Stimulated activated CD4-positive, alpha-beta T cell treated with anti-CD3 and anti-CD28 coated beads, Interleukin-12 subunit alpha, Interleukin-12 subunit beta, amount 100 ng/mL, for 4 hours (primary cell): ENCODE measurements around the gene RSBN1.
A peak's percentile ranks its signal among the peaks of the same experiment; 100 is the strongest.
"Not testable (repeated sequence)": the region's sequence is repeated elsewhere in the genome, so short reads cannot be mapped to it uniquely, and the experiment has no call there.

Experiments used
- DNase-seq: peaks from one replicate; pipeline ENCODE4 v3.0.0-alpha.2; 2020

Gene RSBN1

DNA sequence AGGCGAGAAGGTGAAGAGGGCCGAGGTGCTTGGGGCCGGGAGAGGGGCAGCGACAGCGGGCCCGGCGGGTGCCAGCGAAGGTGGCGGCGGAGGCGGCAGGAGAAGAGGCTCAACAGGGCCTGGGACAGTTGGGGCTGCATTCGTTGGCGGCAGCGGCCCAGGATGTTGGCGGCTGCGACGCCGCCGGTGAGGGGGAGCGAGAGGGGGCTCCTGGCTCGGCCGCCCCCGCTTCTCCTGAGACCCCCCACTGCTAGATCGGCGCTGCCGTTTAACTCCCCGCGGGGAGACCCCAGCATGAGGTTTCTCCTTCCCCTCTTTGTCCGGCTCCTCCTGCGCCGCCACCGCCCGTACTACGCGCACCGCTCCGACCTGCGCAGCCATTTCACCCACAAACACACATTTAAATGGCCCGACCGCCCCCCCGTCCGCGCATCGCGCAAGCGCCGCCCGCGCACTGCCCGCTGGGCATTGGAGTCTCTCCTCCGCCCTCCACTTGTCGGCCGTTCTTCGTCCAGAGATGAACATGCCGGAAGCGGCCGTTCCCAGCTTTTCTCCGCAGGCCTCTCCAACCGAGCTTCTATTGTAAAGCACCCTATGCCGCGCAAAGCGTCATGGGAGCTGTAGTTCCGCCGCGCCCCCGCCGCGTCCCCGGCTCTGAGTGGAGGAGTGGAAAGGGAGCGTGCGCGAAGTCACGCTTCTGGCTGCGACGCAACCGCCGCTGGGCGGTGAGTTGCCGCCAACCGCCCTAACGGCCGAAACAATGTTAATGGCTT is at the start of gene RSBN1:
Gene RSBN1, minus strand, starts transcription at position 589 of the 773 bp plus-strand sequence. Its CDS starts 64 bp downstream, at position 525.
- DNase-seq: peak; percentile 95

DNA sequence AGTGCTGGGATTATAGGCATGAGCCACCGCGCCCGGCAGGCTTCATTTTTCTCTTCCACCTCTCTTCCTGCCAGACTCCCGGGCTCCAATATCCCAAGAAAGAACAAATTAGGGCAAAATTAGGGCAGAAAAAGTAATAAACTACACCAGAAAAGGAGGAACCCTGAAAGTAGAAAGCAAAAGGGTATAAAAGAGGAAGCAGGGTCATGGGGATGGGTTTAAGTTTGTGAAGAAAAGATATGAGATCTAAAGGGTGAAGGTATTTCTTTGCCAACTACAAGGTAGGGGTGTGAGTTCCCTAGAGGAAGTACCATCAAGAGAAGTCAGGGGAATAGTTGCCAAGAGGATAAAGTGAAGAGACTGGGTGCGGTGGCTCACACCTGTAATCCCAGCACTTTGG is 49.4 kb upstream of the RSBN1 start:
- no peak for DNase-seq

DNA sequence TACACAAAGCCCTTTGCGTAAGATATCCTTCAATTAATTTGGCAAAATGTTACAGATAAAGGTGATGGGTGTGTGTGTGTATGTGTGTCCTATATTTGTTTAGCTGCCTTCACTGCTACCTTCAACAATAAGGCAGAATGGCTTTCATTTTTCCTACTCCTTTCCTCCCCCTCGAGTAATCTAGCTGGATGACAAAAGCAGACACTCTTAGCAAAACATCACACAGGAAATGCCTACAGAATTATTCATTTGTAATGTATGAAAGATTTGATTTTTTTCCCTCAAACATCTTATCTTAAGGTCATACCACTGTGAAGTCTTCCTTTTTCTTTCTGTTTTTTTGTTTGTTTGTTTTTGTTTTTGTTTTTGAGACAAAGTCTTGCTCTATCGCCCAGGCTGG is 48.6 kb upstream of the RSBN1 start:
- DNase-seq: no peak

DNA sequence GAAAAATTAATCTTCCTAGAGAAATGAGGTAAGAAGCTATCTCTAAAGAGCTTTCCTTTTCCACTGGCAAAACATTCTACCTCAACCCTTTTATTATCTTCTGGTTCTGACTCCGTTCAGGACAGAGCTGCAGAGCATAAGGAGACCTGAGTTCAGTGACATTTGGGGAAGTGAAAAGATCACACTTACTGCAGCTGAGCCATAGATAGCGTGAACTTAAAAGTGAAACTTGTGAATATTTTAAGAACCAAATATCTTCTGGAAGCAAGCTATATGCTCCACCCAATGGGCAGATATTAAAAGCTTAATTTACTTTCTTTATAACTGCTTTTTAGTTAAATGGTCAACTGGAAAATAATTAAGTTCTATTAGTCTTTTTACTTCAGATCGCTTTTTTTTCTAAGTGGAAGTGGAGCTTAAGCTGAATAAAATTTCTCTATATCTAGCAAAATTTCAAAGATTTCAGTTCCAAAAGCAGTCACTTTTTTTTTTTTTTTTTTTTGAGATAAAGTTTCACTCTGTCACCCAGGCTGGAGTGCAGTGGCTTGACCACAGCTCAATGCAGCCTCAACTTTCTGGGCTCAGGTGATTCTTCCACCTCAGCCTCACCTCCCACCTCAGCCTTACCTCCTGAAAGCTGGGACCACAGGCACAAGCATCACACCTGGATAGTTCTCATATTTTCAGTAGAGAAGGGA is 47.4 kb upstream of the RSBN1 start:
- DNase-seq: no peak

DNA sequence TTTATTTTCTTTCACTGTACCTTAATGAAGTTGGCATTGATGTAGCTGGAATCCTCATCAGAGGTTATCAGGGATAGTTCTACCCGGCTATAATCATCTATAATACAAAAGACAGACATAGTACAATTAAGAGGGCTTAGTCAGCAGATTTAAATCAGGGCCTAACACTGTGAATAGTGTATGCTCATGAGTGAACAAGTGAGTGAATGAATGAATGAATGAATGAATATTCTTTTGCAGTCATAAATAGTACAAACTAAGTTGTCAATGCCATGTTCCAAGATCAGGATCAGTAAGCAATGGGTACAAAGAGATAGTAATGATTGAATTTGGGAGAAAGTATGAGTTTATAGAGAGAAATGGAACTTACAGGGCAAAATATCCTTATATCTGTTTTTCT is 46.7 kb upstream of the RSBN1 start:
- DNase-seq: no peak

DNA sequence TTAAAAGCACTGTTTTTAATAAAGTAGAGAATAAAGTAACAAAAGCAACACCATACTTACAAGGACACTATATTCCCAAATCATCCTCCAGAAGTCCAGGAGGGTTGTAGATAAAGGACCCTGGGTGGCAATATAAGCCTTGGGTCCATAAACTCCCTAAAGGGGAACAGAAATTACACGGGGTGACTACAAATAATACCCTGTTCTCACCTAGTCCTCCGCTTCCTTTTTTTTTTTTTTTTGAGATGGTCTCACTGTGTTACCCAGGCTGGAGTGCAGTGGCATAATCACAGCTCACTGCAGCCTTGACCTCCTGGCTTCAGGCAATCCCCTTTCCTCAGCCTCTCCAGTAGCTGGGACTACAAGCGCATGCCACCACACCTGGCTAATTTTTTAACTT is 46.1 kb upstream of the RSBN1 start:
- DNase-seq: no peak

DNA sequence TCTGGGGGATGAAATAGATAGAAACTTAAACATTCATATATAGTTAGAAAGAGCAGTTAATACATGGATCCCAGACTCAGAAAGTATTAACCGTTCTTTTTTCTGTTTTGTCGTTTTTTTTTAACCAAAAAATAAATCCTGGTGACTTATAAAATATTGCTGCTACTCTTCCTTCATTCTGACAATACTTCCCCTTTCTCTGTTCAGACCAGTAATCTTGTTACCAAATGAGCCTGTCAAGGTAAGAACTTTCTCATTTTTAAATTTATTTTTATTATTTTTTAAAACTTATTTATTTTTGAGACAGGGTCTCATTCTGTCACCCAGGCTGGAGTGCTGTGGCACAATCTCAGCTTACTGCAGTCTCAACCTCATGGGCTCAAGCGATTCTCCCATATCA is 45.5 kb upstream of the RSBN1 start:
- no peak for DNase-seq

DNA sequence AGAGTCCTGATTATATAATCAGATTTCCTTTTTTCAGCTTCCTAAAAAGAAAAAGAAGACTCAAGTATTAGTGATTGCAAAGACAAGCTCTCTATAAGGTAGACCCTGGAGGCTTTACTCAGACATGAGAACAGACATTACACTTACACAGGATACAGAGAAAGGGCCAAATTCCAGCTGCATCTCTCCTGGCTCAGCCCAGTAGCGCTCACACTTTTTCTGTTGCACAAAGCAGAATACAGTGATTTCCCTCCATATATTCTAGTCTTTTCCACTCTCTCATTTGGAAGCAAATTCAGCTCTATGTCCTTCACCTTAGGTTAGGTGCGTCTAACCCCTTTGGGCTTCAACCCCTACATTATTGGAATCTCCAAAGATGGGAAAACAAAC is 44.1 kb upstream of the RSBN1 start:
- DNase-seq: no peak

DNA sequence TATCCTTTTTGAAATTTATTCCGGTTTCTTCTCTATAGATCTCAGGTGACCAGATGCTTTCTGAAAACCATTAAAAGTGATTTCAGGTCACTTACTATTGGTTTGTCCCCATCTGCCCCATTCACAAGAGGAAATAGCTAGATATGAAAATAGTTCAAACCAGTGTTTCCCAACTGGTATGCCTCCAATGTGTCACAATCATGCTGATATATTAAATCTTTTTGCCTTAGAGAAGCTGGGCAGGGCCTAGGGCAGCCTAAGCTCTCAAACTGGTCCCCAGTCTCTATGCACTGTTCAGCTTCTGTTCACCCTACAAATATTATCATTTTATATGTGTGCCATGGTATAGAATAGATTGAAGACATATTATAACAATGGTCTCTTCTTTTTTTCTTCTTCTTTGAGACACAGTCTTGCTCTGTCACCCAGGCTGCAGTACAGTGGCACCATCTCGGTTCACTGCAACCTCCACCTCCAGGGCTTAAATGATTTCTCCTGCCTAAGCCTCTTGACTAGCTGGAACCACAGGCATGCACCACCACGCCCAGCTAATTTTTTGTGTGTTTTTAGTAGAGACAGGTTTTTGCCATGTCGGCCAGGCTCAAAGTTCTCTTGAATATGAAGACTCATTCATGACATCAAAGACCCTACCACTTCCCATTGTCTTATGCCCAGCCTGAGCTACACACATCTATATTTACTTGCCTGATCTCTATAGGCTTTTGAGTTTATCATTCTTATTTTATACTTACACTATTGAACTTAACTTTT is 43.5 kb upstream of the RSBN1 start:
- DNase-seq: no peak

DNA sequence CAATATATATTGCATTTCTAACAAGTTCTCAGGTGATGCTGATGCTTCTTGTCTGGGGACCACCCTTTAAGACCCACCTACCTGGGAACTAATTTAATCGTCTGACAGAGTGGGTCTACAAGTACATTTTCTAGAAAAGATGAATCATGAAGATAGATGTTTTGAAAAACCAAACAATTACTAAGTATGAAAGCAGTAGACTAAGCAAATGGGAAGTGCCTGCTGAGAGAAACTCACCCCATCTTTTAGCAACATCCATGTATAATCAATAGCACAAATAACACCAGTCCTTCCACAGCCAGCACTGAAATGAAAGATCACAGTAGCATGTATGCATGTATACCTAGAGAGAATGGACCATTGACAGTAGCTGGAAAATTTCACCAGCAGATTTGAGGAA is 42.0 kb upstream of the RSBN1 start:
- no peak for DNase-seq

DNA sequence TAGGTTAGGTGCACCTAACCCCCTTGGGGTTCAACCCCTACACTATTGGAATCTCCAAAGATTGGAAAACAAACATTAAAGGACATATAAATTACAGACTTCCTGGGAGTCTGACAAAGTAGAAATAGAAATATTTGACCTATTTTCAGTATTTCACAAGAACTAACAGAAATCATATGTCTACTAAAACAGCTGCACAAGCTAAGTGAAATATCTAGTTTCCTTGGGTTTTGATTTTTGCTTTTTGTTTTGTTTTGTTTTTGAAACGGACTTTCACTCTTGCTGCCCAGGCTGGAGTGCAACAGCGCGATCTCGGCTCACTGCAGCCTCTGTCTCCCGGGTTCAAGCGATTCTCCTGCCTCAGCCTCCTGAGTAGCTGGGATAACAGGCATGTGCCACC is 40.4 kb upstream of the RSBN1 start:
- DNase-seq: not testable (repeated sequence)

DNA sequence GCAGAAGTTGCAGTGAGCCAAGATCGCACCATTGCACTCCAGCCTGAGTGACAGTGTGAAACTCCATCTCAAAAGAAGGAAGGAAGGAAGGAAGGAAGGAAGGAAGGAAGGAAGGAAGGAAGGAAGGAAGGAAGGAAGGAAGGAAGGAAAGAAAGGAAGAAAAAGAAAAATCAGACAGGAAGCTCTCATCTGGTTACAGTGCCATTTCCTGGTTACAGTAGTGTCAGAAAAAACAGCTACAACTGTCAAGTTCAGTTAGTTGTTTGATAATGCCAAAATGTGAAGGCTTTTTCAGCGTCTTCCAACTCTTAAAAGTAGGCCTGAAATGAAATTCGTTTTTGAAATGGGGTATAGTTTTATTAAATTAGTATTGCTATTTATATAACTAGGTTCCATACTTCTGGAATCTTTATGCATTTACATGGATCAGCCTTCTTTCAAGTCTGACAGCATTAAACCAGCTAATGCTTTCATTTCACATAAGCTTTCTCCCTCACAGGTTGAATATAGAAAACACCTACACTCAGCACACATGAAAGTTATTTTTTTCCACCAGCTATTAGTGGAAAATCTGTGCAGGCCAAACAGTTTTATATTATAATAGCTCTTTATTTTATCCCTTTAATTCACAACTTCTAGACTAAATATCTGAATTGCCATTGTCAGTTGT is 38.0 kb upstream of the RSBN1 start:
- DNase-seq: no peak

DNA sequence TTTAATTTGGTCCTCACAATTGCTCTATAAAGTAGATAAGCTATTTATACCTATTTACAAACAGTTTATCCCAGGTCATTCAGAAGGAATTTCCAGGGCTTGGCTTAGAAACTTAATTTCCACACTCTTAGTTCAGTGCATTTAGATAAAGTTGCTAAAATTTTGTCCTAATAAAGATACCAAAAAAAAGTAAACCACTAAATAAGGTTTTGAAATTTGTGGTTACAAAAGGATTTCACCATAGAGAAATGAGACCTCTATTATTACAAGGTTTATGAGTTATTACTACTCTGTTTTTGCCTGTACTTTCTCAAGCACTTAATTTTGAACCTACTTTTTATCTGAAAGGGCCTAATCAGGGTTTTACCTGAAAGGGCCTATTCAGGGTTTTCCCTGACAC is 36.8 kb upstream of the RSBN1 start:
- DNase-seq: no peak

DNA sequence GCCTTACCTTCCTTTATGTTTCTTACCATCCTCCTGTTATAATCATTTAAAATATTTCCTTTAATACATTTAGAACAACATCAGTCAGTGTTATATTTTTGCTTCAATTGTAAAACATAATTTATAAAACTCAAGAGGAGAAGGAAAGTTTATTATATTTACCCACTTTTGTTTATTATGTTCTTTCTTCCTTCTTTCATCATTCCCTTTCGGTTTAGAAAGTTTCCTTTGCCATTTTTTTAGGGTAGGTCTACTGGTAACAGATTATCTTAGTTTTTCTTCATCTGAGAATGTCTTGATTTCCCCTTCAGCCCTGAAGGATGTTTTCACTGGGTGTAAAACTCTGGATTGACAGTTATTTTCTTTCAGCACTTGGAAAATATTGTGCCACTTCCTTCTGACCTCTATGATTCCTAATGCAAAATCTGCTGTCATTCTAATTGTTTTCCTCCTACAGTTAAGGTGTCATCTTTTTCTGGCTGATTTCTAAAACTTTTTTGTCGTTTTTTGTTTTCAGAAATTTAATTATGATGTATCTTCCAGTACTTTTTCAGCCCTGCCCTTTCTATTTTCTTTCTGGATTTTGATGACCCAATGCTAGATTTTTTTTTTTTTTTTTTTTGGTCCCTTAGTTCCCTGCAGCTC is 34.2 kb upstream of the RSBN1 start:
- no peak for DNase-seq

DNA sequence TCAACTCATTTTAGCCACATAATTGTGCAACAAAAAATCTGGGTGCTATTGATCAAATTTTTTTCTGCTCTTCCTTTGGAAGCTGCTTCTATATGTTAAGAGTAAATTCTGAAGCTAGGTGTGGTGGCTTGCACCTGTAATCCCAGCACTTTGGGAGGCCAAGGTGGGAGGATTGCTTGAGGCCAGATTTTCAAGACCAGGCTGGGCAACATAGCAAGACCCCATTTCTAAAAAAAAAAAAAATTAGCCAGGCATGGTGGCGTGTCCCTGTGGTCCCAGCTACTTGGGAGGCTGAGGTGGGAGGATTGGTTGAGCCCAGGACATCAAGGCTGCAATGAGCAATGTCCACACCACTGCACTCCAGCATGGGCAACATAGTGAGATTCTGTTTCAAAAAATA is 24.3 kb upstream of the RSBN1 start:
- no peak for DNase-seq

DNA sequence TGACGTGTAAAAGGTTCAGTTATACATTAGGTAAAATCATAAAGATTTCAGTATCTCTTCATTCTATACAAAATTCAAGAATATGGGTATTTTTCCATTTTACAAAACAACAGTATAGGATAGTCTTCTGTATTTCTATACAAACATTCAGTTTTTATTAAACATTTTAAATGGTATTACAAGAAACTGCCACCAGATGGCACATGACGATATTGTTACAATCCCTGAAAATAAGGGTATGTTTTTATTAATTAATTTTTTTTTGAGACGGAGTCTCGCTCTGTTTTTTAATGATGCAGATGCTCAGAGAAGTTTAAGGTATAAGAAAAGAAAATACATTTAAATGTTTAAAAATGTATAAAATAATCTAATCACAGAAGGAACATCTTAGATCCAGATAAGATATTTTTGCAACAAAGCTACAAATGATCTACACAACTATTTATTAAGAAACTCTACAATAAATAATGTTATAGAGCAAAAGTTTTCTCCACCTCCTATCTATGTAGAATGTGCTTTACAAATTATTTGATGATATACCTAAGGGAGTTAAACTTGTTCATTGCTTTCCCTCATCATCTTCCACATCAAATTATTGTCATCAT is 23.5 kb upstream of the RSBN1 start:
- no peak for DNase-seq

DNA sequence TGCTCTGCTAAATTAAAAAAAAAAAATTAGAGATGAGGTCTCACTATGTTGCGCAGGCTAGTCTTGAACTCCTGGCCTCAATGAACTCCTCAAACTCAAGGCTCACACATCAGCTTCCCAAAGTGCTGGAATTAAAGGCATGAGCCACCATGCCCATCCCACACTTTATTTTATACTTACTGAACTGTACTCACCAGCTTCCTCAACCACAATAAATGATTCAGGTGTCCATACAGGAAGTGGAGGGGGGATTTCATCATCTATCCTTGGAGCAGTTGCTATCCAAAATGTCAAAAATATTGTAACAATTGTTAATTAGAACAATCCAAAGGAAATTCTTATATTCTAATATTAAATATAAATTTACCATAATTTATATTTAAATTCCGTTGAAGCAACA is 22.4 kb upstream of the RSBN1 start:
- DNase-seq: no peak

DNA sequence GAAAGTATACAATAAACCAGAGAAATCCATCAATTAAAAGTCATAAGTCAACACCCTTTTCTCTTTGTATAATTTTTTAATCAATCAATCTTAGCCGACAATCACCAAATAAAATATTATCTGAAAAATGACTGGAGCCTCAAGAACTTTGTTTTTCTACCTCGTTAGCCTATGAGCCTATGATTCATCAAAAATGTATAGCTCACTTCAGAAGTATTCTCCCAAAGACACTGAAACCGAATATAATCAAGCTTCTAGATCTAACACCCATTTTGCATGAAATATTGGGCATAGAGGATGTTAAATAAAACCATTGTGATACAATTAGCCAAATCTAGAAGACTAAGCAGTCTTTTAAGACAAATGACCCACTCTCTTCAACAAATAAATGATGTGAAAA is 17.8 kb upstream of the RSBN1 start:
- DNase-seq: no peak

DNA sequence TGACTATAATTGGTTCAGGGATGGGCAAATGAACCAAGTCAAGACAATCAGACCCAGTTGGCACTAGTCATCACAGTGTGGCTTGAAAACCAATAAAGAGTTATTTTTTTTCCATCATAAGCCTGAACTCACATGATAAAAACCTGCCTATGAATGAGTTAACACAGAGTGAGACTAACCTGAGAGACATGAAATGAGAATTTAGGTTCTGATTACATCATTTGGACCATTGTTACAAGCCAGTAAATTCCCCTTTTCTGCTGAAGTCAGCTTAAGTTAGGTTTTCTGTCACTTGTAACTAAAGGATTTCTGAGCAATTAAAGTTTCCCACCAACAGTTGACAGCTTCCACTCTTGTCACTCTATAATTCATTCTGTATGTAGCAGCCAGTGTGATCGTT is 9.6 kb upstream of the RSBN1 start:
- DNase-seq: no peak

DNA sequence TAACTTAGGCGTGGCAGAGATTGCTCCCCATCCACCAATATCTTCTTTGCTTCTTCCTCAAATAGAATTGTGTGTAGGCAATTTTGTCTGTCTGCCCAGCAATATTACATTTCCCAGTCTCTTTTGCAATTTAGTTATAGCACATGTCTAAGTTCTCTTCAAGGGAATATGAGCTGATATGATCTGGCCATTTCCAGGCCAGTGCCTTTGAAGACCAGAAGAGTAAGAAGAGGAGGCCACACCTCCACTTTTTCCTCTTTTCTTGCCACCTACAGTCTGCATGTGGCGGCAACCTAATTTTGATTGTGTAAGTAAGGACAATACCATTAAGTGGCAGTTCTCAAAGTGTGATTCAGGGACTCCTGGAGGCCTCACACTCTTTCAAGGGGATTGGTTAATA is 6.3 kb upstream of the RSBN1 start:
- no peak for DNase-seq

DNA sequence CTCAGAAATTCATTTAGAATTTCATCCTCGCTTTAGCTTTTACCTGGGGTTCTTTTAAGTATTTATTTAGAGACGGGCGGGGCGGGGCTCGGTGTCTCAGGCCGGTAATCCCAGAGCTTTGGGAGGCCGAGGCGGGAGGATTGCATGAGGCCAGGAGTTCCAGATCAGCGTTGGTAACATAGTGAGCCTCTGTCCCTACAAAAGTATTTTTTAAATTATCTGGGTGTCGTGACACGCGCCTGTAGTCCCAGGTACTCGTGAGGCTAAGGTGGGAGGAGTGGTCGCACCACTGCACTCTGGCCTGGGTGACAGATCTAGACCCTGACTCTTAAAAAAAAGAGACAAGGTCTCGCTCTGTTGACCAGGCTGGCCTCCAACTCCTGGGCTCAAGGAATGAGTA is 942 bp upstream of the RSBN1 start:
- DNase-seq: no peak

DNA sequence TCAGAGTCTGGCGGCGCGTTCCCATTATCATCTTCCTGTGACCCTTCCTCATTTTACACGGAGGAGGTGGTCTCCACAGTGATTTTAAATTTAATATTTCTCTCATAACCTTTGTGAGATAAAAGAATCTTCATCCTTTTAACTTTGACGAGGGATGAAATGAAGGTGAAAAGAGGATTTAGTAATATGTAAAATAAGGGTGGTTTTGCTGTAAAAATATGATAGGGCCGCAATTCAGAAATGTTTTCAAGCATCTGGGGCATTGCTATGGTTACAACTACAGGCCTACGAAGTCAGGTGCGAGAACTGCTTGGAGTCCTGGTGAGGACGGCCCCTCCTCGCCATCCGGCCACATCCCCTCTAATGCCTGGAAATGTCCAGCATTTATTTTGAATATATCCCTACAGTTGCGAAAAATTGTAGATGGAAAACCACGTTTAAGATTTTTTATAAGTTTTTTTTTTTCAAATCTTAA is 422 bp upstream of the RSBN1 start:
- DNase-seq: no peak
